BLaER1 treated with 17β-estradiol and CSF1 and Interleukin-3, amounts not matched to agents 10 nM and 100 nM (cell line): ENCODE measurements around the gene KCNQ4.

Experiments
- H3K27ac ChIP-seq, 11 experiments: shearing (Covaris generic); formaldehyde crosslinking; 2 replicates each; pipeline ENCODE4 v1.8.1; 2022
- H3K27me3 ChIP-seq, 11 experiments: shearing (Covaris generic); formaldehyde crosslinking; 2 replicates each; pipeline ENCODE4 v1.8.1; 2022
- H3K36me3 ChIP-seq, 11 experiments: shearing (Covaris generic); formaldehyde crosslinking; 2 replicates each; pipeline ENCODE4 v1.8.1; 2022
- H3K4me1 ChIP-seq, 10 experiments: shearing (Covaris generic); formaldehyde crosslinking; 2 replicates each; pipeline ENCODE4 v1.8.1; 2022
- H3K4me2 ChIP-seq, 11 experiments: shearing (Covaris generic); formaldehyde crosslinking; 2 replicates each; pipeline ENCODE4 v1.8.1; 2022
- H3K4me3 ChIP-seq, 10 experiments: shearing (Covaris generic); formaldehyde crosslinking; 2 replicates each; pipeline ENCODE4 v1.8.1; 2022
- H3K9ac ChIP-seq, 11 experiments: shearing (Covaris generic); formaldehyde crosslinking; 2 replicates each; pipeline ENCODE4 v1.8.1; 2022
- H3K9me3 ChIP-seq, 11 experiments: shearing (Covaris generic); formaldehyde crosslinking; replicated peaks in 1 of 11; 2 replicates each; pipeline ENCODE4 v1.8.1; 2022
- H4K20me1 ChIP-seq, 11 experiments: shearing (Covaris generic); formaldehyde crosslinking; 2 replicates each; pipeline ENCODE4 v1.8.1; 2022
- Cebpa-rat ChIP-seq, 11 experiments: shearing (Covaris generic); IDR thresholded peaks; 2 replicates each; pipeline ENCODE4 v1.8.1; 2022

The KCNQ4 gene

DNA sequence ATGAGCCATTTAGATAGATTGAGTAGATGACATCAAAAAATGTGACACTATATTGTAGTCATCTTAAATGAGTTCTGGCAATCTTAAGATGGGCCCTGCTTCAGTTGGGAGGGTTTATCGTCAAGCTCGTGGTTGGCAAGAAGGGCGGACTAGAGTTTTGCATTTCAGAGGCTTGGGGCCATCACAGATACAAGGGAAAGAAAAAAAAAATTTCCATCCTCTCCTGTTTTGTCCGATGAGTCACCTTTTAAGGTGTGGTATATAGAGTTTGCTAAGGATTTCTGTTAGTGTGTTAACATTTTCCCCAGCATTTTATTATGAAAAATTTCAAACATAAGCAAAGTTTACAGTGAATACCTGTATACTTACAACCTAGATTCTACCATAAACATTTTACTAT, 31.8 kb upstream of the KCNQ4 start:
- no peaks in the 10 kb centered on the region for H3K27me3 ChIP-seq
- H4K20me1 ChIP-seq, result peaks cover 0 to 12% (median 0%) of the 10 kb centered on the region in 11 experiments; a peak in 6 of 22 replicates
- no peaks in the 10 kb centered on the region for H3K9me3 ChIP-seq
- H3K9ac ChIP-seq, result no peak overlapping the region
- no peak overlapping the region for H3K4me2 ChIP-seq
- H3K4me3 ChIP-seq, result no peak overlapping the region
- TF ChIP-seq Cebpa-rat (IDR thresholded peaks at IDR 0.05), result no peak
- H3K4me1 ChIP-seq, result peaks cover 0 to 23% (median 0%) of the 10 kb centered on the region in 10 experiments; a peak in 6 of 20 replicates
- H3K36me3 ChIP-seq, result peaks cover 85 to 100% (median 97%) of the 10 kb centered on the region in 11 experiments
- no peak overlapping the region for H3K27ac ChIP-seq

DNA sequence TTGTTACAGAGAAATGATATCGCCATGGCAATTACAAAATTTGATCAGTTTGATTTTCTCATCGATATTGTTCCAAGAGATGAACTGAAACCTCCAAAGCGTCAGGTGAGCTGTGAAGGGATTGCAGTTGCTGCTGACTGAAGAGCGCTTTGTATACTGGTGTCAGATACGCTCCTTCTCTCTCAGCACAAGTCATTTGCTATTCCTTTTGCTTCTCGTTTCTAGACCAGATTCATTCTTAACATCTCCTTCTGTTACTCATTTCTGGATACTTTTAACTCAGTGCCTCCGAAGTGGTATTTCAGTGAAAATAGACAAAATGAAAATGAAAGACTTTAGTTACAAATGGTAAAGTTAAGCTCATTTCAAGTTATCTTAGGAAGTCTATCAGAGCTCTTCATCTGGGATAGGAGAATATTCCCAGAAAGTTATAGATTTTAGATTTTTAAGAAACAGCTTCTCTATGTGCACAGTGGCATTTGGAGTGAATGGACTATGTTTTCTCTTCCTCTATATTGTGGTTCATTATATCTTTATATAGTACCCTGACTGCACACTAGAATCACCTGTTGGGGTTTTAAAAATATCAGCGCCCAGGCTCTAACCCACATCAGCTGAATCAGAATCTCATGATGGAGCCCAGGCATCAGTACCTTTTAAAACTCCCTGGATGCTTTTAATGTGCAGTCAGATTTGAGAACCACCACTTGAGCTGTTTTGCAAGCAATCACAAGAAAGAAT, 30.3 kb upstream of the KCNQ4 start:
- H3K27me3 ChIP-seq, result no peaks in the 10 kb centered on the region
- H3K9me3 ChIP-seq, result no peaks in the 10 kb centered on the region
- peaks cover 0 to 23% (median 0%) of the 10 kb centered on the region in 10 experiments; a peak in 6 of 20 replicates for H3K4me1 ChIP-seq
- peaks cover 0 to 11% (median 0%) of the 10 kb centered on the region in 11 experiments; a peak in 4 of 22 replicates for H4K20me1 ChIP-seq
- H3K36me3 ChIP-seq, result peaks cover 85 to 100% (median 97%) of the 10 kb centered on the region in 11 experiments
- H3K4me2 ChIP-seq, result no peak overlapping the region
- H3K9ac ChIP-seq, result no peak overlapping the region
- no peak overlapping the region for H3K27ac ChIP-seq
- no peak overlapping the region for H3K4me3 ChIP-seq
- no peak for TF ChIP-seq Cebpa-rat (IDR thresholded peaks at IDR 0.05)

DNA sequence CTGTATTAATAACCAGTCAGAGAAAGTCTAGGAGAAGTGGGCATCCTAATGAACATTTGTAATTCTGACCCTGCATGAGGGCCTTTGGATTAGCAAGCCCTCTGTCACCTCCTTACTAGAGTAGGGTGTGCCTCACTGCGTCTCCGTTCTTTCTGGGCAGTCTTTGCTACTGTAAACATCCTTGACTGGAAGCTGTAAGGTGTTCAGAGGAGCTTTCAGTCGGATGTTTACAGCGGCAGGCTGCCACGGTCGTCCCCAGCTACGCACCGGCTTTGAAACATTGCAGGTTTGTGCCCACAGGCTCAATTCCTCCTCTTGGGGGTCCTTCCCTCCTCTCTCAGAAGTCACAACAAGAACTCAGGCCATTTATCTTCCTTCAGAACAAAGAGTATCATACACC, 29.4 kb upstream of the KCNQ4 start:
- Histone ChIP-seq H4K20me1 (peaks cover 0 to 11% (median 0%) of the 10 kb centered on the region in 11 experiments; a peak in 4 of 22 replicates), H3K36me3 (peaks cover 85 to 100% (median 97%) of the 10 kb centered on the region in 11 experiments), H3K27me3 (no peaks in the 10 kb centered on the region), H3K4me3 (no peak overlapping the region), H3K4me2 (no peak overlapping the region), H3K9me3 (no peaks in the 10 kb centered on the region), H3K4me1 (peaks cover 0 to 22% (median 0%) of the 10 kb centered on the region in 10 experiments; a peak in 6 of 20 replicates), H3K27ac (no peak overlapping the region), H3K9ac (no peak overlapping the region)
- TF ChIP-seq Cebpa-rat (IDR thresholded peaks at IDR 0.05), result no peak

DNA sequence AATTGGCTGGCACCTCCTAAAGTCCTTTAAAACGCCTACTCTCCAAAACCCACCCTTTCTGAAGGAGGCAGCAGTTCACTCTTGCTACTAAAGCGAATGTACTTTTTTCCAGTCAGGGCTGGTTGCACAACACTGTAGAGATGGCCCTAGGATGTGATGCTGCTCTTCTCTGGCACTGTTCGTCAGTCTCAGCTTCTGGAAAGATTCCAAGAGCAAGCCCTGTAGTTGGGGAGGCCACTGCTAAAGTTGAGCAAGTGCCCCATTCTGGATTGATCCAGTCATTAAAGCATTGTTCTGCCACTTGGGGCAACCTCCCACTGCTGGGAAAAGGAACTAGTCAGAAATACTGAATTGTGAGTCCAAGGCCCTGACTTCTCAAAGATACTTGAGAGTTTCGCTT, 28.5 kb upstream of the KCNQ4 start:
- Histone ChIP-seq H4K20me1 (peaks cover 0 to 10% (median 0%) of the 10 kb centered on the region in 11 experiments; a peak in 4 of 22 replicates), H3K4me1 (peaks cover 0 to 13% (median 0%) of the 10 kb centered on the region in 10 experiments; a peak in 6 of 20 replicates), H3K27me3 (no peaks in the 10 kb centered on the region), H3K36me3 (peaks cover 85 to 100% (median 97%) of the 10 kb centered on the region in 11 experiments), H3K9me3 (no peaks in the 10 kb centered on the region), H3K27ac (no peak overlapping the region), H3K9ac (no peak overlapping the region), H3K4me3 (no peak overlapping the region), H3K4me2 (no peak overlapping the region)
- peak in 1 of 11 experiments; percentile 26; a peak in 1 of 22 replicates for TF ChIP-seq Cebpa-rat (IDR thresholded peaks at IDR 0.05)

DNA sequence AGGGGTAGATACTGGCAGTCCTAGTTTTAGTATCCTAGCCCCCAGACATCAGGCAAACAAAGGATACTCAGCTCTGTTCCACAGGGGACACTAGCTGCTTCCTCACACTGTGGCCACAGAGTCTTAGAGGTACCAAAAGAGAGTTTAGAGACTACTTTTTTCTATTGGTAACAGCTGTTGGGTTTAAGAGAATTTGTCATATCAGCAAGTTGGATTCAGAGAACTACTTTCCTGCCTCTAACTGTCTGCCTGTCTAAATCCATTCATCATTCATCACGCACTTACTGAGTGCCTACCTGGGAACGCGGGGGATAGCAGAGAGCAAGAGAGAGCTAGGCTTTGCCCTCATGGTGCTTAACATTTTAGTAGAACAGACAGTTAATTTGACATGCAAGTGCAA, 27.1 kb upstream of the KCNQ4 start:
- Histone ChIP-seq H3K27ac (no peak overlapping the region), H3K27me3 (no peaks in the 10 kb centered on the region), H4K20me1 (peaks cover 0 to 19% (median 0%) of the 10 kb centered on the region in 11 experiments; a peak in 5 of 22 replicates), H3K4me3 (no peak overlapping the region), H3K36me3 (peaks cover 84 to 100% (median 97%) of the 10 kb centered on the region in 11 experiments), H3K9ac (no peak overlapping the region), H3K4me2 (no peak overlapping the region), H3K9me3 (no peaks in the 10 kb centered on the region), H3K4me1 (peaks cover 0 to 8% (median under 1%) of the 10 kb centered on the region in 10 experiments; a peak in 6 of 20 replicates)
- no peak for TF ChIP-seq Cebpa-rat (IDR thresholded peaks at IDR 0.05)

DNA sequence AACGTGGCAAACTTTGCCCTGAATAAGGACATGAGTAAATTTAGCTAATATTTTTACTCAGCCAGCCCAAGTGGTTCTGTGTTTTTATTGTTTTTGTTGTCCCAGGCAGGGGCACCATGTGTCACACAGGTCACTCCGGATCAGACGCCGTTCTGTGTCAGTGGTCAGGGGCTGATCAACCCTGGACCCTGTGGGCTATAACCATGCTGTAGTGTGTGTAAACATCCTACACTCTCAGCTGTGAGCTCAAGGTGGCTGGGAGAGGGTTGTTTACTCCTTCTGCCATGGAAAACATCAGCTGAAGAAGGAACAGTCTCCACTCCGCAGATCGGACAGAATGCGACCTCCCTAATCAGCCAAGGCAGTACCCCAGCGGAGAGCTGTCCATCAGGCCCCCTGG, 26.5 kb upstream of the KCNQ4 start:
- no peak overlapping the region for H3K9ac ChIP-seq
- no peak for TF ChIP-seq Cebpa-rat (IDR thresholded peaks at IDR 0.05)
- no peaks in the 10 kb centered on the region for H3K27me3 ChIP-seq
- H3K4me3 ChIP-seq, result no peak overlapping the region
- H4K20me1 ChIP-seq, result peaks cover 0 to 19% (median 0%) of the 10 kb centered on the region in 11 experiments; a peak in 5 of 22 replicates
- no peak overlapping the region for H3K27ac ChIP-seq
- peaks cover 90 to 100% (median 97%) of the 10 kb centered on the region in 11 experiments for H3K36me3 ChIP-seq
- H3K4me2 ChIP-seq, result no peak overlapping the region
- peaks cover 0 to 13% (median 5%) of the 10 kb centered on the region in 10 experiments; a peak in 15 of 20 replicates for H3K4me1 ChIP-seq
- H3K9me3 ChIP-seq, result no peaks in the 10 kb centered on the region

DNA sequence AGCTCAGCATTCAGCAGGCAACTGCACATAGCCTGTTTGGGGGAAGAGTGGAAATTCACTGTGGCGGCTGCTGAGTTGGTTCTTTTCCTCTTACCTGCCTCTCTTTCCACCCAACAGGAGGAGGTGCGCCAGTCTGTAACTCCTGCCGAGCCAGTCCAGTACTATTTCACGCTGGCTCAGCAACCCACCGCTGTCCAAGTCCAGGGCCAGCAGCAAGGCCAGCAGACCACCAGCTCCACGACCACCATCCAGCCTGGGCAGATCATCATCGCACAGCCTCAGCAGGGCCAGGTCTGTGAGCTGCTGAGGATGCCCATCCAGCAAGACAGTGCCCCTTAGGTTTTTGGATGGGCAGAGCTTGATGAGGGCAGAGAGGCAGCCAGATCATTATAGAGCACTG, 25.6 kb upstream of the KCNQ4 start:
- Histone ChIP-seq H3K9ac (no peak overlapping the region), H3K27me3 (no peaks in the 10 kb centered on the region), H3K36me3 (peaks cover 91 to 99% (median 97%) of the 10 kb centered on the region in 11 experiments), H3K4me2 (no peak overlapping the region), H4K20me1 (peaks cover 0 to 19% (median 0%) of the 10 kb centered on the region in 11 experiments; a peak in 5 of 22 replicates), H3K4me1 (peaks cover 0 to 22% (median 14%) of the 10 kb centered on the region in 10 experiments; a peak in 17 of 20 replicates), H3K4me3 (no peak overlapping the region), H3K27ac (no peak overlapping the region), H3K9me3 (no peaks in the 10 kb centered on the region)
- TF ChIP-seq Cebpa-rat (IDR thresholded peaks at IDR 0.05), result no peak

DNA sequence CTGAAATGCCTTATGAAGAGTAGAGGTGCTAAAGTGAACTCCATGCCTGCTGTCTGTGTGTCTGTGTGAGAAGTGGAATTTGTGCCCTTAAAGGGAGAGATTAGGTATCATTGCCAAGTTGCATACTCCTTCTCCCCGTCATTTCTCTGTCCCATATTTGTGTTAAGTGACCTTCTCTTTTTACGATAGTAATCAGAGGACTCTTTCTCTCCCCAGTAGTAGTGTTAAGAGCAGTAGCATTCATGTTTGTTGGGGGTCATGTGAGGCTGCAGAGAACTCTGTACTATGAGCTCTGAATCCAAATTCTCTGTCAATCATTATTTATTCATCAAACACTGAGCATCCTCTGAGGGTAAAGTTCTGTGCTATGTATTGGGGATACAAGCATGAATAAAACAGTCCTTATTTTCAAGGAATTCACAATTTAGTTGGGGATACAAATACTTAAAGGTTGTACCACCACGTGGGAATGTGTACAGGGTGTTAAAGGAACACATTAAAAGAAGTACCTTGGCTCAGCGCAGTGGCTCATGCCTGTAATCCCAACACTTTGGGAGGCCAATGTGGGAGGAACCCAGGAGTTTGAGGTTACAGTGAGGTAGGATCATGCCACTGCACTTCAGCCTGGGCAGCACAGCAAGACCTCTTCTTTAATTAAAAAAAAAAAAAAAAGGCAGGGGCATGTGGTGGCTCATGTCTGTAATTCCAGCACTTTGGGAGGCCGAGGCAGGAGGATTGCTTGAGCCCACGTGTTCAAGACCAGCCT, 24.8 kb upstream of the KCNQ4 start:
- no peak overlapping the region for H3K27ac ChIP-seq
- H3K36me3 ChIP-seq, result peaks cover 89 to 99% (median 95%) of the 10 kb centered on the region in 11 experiments
- no peaks in the 10 kb centered on the region for H3K9me3 ChIP-seq
- H3K4me2 ChIP-seq, result no peak overlapping the region
- no peak overlapping the region; a peak in 1 of 22 replicates for H3K9ac ChIP-seq
- peaks cover 0 to 22% (median 2%) of the 10 kb centered on the region in 11 experiments; a peak in 9 of 22 replicates for H4K20me1 ChIP-seq
- H3K27me3 ChIP-seq, result no peaks in the 10 kb centered on the region
- TF ChIP-seq Cebpa-rat (IDR thresholded peaks at IDR 0.05), result no peak
- peaks cover 5 to 27% (median 21%) of the 10 kb centered on the region in 10 experiments for H3K4me1 ChIP-seq
- no peak overlapping the region for H3K4me3 ChIP-seq

DNA sequence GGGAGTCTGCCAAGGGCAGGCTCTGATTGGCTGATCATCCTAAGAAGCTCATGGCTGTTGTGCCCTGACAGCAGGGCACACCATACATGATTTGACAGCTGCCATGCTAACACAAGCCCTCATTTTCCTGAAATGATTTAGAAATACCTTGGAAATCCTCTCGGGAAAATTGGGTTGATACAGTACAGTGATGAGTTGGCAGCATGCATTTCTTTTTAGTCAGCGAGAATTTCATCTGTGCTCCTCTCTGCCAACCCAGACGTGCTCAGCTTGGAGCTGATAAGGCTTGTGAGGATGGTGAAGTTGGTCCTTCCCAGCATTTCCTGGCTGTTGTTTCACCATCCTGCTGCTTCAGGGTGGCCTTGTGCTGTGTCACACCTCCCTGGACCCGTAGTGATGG, 22.6 kb upstream of the KCNQ4 start:
- no peak for TF ChIP-seq Cebpa-rat (IDR thresholded peaks at IDR 0.05)
- no peak overlapping the region for H3K9ac ChIP-seq
- H3K4me2 ChIP-seq, result no peak overlapping the region
- H3K36me3 ChIP-seq, result peaks cover 86 to 99% (median 95%) of the 10 kb centered on the region in 11 experiments
- H3K4me1 ChIP-seq, result peaks cover 8 to 35% (median 29%) of the 10 kb centered on the region in 10 experiments
- H3K27me3 ChIP-seq, result no peaks in the 10 kb centered on the region
- no peak overlapping the region for H3K27ac ChIP-seq
- no peaks in the 10 kb centered on the region for H3K9me3 ChIP-seq
- H4K20me1 ChIP-seq, result peaks cover 0 to 36% (median 3%) of the 10 kb centered on the region in 11 experiments; a peak in 10 of 22 replicates
- no peak overlapping the region for H3K4me3 ChIP-seq
